ENCODE measurements around the gene TBC1D2. TPM values are rescaled to one million over a fixed set of nuclear protein-coding genes. Genes with fewer than 3 reads are reported as not detected.
"Not testable (repeated sequence)": the region's sequence is repeated elsewhere in the genome, so short reads cannot be mapped to it uniquely, and the experiment has no call there.

TBC1D2 gene
- total RNA-seq, 1 experiment from 2014 or later = 0.97 TPM

DNA sequence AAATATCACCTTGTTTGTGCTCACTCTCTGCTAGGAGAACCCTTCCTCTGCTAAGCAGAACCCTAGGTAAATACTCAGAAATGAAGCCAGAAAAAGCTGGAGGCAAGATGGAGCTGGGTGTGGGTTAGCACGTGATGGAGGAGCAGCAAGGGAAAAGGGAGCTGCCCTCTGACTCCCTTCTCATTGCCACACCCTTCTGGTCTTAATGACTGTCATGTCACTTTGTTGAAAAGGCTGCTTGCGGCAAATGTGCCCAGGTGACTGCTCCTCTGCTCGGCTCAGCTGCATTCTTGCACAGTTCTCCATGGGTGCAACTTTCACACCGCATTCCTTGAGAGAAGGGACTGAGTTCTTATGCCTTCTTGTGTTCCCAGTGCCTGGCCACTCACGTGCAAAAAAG lies 36.4 kb upstream of the TBC1D2 start:
- Histone ChIP-seq H3K9me2 (replicated peaks; ENCODE audit: insufficient read depth, low read length) (no peaks in the 10 kb centered on the region), H3K4me1 (ENCODE audit: low read length) (no peaks in the 10 kb centered on the region), H3K4me2 (ENCODE audit: low read depth, low read length, poor library complexity, severe bottlenecking) (no peak overlapping the region), H3K27ac (ENCODE audit: low read length) (no peak overlapping the region), H3K9ac (ENCODE audit: low read length) (no peak overlapping the region), H3K79me2 (ENCODE audit: low read length) (no peaks in the 10 kb centered on the region), H3K9me3 (ENCODE audit: low read length) (no peaks in the 10 kb centered on the region), H3K36me3 (ENCODE audit: insufficient read depth, low read length) (no peaks in the 10 kb centered on the region), H3K27me3 (ENCODE audit: low read length) (no peaks in the 10 kb centered on the region), H3K4me3 (ENCODE audit: low read length) (no peak overlapping the region), H4K20me1 (ENCODE audit: insufficient read depth, low read depth, low read length) (no peaks in the 10 kb centered on the region), H2AFZ (ENCODE audit: low read length) (no peak overlapping the region)
- no peak for DNase-seq

DNA sequence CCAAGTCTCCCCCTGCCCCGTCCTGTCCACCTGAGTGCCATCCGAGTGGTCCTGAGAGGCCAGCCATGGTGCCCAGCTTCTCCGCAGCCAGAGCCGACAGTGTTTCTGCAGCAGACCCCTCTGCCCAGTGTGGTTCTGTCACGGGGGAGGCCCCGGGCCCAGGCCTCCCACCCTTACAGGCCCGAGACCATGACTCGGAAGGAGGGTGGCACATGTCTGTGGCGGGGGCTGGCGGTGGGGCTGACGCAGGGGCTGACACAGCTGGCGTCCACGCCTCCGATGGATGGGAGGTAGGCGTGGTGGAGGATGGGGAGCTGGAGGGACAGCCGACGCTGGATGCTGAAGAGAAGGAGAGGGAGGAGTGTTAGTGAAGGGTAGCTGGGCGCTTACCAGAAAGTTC lies 35.0 kb upstream of the TBC1D2 start:
- no peak overlapping the region for H3K4me2 ChIP-seq (ENCODE audit: low read depth, low read length, poor library complexity, severe bottlenecking)
- no peaks in the 10 kb centered on the region for H4K20me1 ChIP-seq (ENCODE audit: insufficient read depth, low read depth, low read length)
- no peak overlapping the region for H2AFZ ChIP-seq (ENCODE audit: low read length)
- H3K9me2 ChIP-seq (replicated peaks; ENCODE audit: insufficient read depth, low read length) = no peaks in the 10 kb centered on the region
- no peak overlapping the region for H3K27ac ChIP-seq (ENCODE audit: low read length)
- H3K9ac ChIP-seq (ENCODE audit: low read length) = no peak overlapping the region
- no peaks in the 10 kb centered on the region for H3K4me1 ChIP-seq (ENCODE audit: low read length)
- H3K4me3 ChIP-seq (ENCODE audit: low read length) = no peak overlapping the region
- H3K27me3 ChIP-seq (ENCODE audit: low read length) = no peaks in the 10 kb centered on the region
- DNase-seq = no peak
- no peaks in the 10 kb centered on the region for H3K79me2 ChIP-seq (ENCODE audit: low read length)
- H3K9me3 ChIP-seq (ENCODE audit: low read length) = no peaks in the 10 kb centered on the region
- H3K36me3 ChIP-seq (ENCODE audit: insufficient read depth, low read length) = no peaks in the 10 kb centered on the region

DNA sequence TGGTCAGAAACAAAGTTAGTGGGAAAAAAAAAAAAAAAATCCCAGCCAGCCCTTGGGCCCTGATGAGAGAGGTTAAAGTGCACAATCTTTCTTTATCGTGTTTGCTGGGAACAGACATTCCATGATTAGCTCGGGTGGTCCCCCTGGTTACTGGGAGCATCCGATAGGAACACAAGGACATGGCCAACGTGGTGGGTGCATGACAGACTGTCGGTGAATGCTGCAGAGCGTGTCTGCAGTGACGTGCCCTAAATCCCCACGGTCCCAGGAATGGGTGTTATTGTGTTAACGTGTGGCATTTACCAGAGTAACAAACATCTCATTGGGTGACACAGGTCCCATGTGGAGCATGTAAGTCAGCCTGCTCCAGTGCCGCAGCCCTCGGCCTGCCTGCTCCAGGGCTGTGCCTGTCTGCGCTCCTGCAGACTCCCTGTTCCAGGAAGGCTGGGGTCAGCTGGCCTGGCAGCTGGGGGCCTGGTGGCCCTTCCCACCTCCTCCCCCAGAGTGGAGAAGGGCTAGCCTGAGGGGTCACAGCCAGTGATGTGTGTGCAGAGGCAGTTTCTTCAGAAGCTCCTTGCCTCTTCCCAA lies 34.3 kb upstream of the TBC1D2 start:
- Histone ChIP-seq H2AFZ (ENCODE audit: low read length) (no peak overlapping the region), H3K9ac (ENCODE audit: low read length) (no peak overlapping the region), H3K4me1 (ENCODE audit: low read length) (no peaks in the 10 kb centered on the region), H3K4me3 (ENCODE audit: low read length) (no peak overlapping the region), H3K9me3 (ENCODE audit: low read length) (no peaks in the 10 kb centered on the region), H3K27ac (ENCODE audit: low read length) (no peak overlapping the region), H3K36me3 (ENCODE audit: insufficient read depth, low read length) (no peaks in the 10 kb centered on the region), H3K4me2 (ENCODE audit: low read depth, low read length, poor library complexity, severe bottlenecking) (no peak overlapping the region), H3K27me3 (ENCODE audit: low read length) (no peaks in the 10 kb centered on the region), H3K79me2 (ENCODE audit: low read length) (no peaks in the 10 kb centered on the region), H4K20me1 (ENCODE audit: insufficient read depth, low read depth, low read length) (no peaks in the 10 kb centered on the region), H3K9me2 (replicated peaks; ENCODE audit: insufficient read depth, low read length) (no peaks in the 10 kb centered on the region)
- DNase-seq = no peak

DNA sequence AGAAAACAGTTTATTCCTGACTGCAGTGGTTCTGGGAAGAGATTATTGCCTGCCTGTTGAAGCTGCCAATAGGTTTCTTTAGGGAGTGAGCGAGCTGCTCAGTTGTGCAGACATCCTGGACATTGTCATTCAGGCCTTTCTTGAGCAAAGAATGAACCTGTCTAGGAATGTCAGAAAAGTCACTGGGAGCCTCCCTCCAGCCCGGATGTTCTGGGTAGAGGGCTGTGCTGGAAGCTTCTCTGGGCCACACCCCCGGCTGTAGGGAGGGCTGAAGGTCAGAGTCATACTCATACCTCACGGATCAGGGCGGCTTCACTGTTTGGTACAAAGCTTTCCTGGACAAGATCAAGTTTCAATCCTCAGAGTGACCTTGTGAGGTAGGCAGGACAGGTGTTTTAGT lies 33.4 kb upstream of the TBC1D2 start:
- Histone ChIP-seq H3K36me3 (ENCODE audit: insufficient read depth, low read length) (no peaks in the 10 kb centered on the region), H4K20me1 (ENCODE audit: insufficient read depth, low read depth, low read length) (no peaks in the 10 kb centered on the region), H3K4me1 (ENCODE audit: low read length) (no peaks in the 10 kb centered on the region), H3K79me2 (ENCODE audit: low read length) (no peaks in the 10 kb centered on the region), H3K9me2 (replicated peaks; ENCODE audit: insufficient read depth, low read length) (no peaks in the 10 kb centered on the region), H3K9me3 (ENCODE audit: low read length) (no peaks in the 10 kb centered on the region), H3K4me2 (ENCODE audit: low read depth, low read length, poor library complexity, severe bottlenecking) (no peak overlapping the region), H3K4me3 (ENCODE audit: low read length) (no peak overlapping the region), H3K27ac (ENCODE audit: low read length) (no peak overlapping the region), H3K9ac (ENCODE audit: low read length) (no peak overlapping the region), H2AFZ (ENCODE audit: low read length) (no peak overlapping the region), H3K27me3 (ENCODE audit: low read length) (no peaks in the 10 kb centered on the region)
- DNase-seq = no peak

DNA sequence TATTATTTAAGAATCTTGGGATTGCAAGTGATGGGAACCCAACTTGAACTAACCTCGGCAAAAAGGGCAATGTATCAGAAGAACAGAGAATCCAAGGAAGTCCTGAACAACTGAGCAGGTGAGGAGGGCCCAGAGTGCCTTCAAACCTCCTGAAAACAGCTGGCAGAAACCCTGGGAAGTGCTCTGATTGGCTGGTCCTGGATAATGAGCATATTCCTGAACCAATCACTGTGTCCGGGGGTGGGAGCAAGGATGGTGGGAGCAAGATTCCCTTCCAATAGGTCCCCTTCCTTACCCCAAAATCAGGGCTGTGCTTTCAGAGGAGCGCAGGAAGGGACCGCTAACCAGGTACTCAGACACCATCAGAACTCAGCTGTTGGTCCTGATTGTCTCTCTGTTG lies 31.9 kb upstream of the TBC1D2 start:
- no peaks in the 10 kb centered on the region for H3K4me1 ChIP-seq (ENCODE audit: low read length)
- no peaks in the 10 kb centered on the region for H3K79me2 ChIP-seq (ENCODE audit: low read length)
- no peak overlapping the region for H3K4me2 ChIP-seq (ENCODE audit: low read depth, low read length, poor library complexity, severe bottlenecking)
- H4K20me1 ChIP-seq (ENCODE audit: insufficient read depth, low read depth, low read length) = no peaks in the 10 kb centered on the region
- H3K27me3 ChIP-seq (ENCODE audit: low read length) = no peaks in the 10 kb centered on the region
- no peak overlapping the region for H3K27ac ChIP-seq (ENCODE audit: low read length)
- H3K9ac ChIP-seq (ENCODE audit: low read length) = no peak overlapping the region
- no peaks in the 10 kb centered on the region for H3K36me3 ChIP-seq (ENCODE audit: insufficient read depth, low read length)
- no peak for DNase-seq
- H3K9me2 ChIP-seq (replicated peaks; ENCODE audit: insufficient read depth, low read length) = no peaks in the 10 kb centered on the region
- no peaks in the 10 kb centered on the region for H3K9me3 ChIP-seq (ENCODE audit: low read length)
- no peak overlapping the region for H2AFZ ChIP-seq (ENCODE audit: low read length)
- H3K4me3 ChIP-seq (ENCODE audit: low read length) = no peak overlapping the region

DNA sequence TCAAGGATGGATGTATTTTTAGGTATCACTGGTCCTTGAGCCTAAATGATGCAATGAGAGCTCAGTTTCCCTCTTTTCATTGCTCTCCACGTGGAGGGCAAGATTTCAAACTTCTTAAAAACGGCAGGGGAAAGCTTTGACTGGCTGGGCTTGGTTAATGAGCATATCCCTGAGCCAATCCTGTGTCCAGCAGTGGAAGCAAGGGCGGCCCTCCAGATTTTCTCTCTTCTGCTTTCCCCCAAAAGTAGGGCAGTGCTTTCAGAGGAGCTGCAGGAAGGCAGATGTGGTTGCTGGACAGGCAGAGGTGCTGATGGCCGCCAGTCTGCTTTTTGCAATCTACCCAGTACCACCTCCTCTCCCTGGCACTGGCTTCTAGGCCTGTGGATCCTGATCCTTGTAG lies 30.0 kb upstream of the TBC1D2 start:
- H3K4me1 ChIP-seq (ENCODE audit: low read length) = no peaks in the 10 kb centered on the region
- no peak overlapping the region for H2AFZ ChIP-seq (ENCODE audit: low read length)
- H3K36me3 ChIP-seq (ENCODE audit: insufficient read depth, low read length) = no peaks in the 10 kb centered on the region

DNA sequence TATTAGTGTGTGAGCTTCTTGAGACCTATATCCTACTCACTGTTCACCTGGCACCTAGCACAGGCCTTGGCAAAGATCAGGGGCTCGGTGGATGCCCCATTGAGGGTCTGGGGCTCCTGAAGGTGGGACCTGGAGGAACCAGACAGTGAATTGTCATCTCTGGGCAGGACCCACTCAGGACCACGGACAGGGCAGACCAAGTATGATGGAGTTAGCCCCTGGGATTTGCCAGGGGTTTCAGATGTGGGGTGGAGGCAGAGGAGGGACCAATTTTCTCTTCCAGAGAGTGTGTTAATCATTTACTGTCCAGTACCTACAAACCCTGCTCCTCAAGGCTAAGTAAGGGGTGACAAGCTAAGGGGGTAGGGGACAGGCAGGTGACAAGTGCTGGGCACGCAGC lies 29.3 kb upstream of the TBC1D2 start:
- DNase-seq = no peak
- Histone ChIP-seq H3K36me3 (ENCODE audit: insufficient read depth, low read length) (no peaks in the 10 kb centered on the region), H3K4me1 (ENCODE audit: low read length) (no peaks in the 10 kb centered on the region), H3K9me2 (replicated peaks; ENCODE audit: insufficient read depth, low read length) (no peaks in the 10 kb centered on the region), H2AFZ (ENCODE audit: low read length) (no peak overlapping the region), H3K9ac (ENCODE audit: low read length) (no peak overlapping the region), H3K4me2 (ENCODE audit: low read depth, low read length, poor library complexity, severe bottlenecking) (no peak overlapping the region), H3K4me3 (ENCODE audit: low read length) (no peak overlapping the region), H3K9me3 (ENCODE audit: low read length) (no peaks in the 10 kb centered on the region), H3K27ac (ENCODE audit: low read length) (no peak overlapping the region), H4K20me1 (ENCODE audit: insufficient read depth, low read depth, low read length) (no peaks in the 10 kb centered on the region), H3K27me3 (ENCODE audit: low read length) (no peaks in the 10 kb centered on the region), H3K79me2 (ENCODE audit: low read length) (no peaks in the 10 kb centered on the region)

More for the DNA sequence above, 30.0 kb upstream of the TBC1D2 start:
- Histone ChIP-seq H3K27ac (ENCODE audit: low read length) (no peak overlapping the region), H3K9ac (ENCODE audit: low read length) (no peak overlapping the region), H3K27me3 (ENCODE audit: low read length) (no peaks in the 10 kb centered on the region), H3K9me3 (ENCODE audit: low read length) (no peaks in the 10 kb centered on the region), H3K79me2 (ENCODE audit: low read length) (no peaks in the 10 kb centered on the region), H4K20me1 (ENCODE audit: insufficient read depth, low read depth, low read length) (no peaks in the 10 kb centered on the region), H3K4me3 (ENCODE audit: low read length) (no peak overlapping the region), H3K4me2 (ENCODE audit: low read depth, low read length, poor library complexity, severe bottlenecking) (no peak overlapping the region), H3K9me2 (replicated peaks; ENCODE audit: insufficient read depth, low read length) (no peaks in the 10 kb centered on the region)
- no peak for DNase-seq

DNA sequence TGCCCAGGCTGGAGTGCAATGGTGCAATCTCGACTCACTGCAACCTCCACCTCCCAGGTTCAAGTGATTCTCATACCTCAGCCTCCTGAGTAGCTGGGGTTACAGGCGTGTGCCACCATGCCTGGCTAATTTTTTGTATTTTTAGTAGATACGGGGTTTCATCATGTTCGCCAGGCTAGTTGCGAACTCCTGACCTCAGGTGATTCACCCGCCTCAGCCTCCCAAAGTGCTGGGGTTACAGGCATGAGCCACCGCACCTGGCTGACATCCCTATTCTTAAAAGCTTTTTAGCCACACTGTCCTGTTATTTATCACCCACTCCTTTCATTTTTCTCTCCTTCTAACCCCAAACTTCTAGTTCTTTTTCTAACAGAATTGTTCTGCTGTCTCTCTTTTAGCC lies 27.7 kb upstream of the TBC1D2 start:
- not testable (repeated sequence) for H3K4me1 ChIP-seq (ENCODE audit: low read length); H3K4me2 ChIP-seq (ENCODE audit: low read depth, low read length, poor library complexity, severe bottlenecking); H3K9me3 ChIP-seq (ENCODE audit: low read length); H4K20me1 ChIP-seq (ENCODE audit: insufficient read depth, low read depth, low read length); H3K27me3 ChIP-seq (ENCODE audit: low read length); H3K27ac ChIP-seq (ENCODE audit: low read length); H3K79me2 ChIP-seq (ENCODE audit: low read length); H3K36me3 ChIP-seq (ENCODE audit: insufficient read depth, low read length); DNase-seq; H3K4me3 ChIP-seq (ENCODE audit: low read length); H2AFZ ChIP-seq (ENCODE audit: low read length); H3K9ac ChIP-seq (ENCODE audit: low read length); H3K9me2 ChIP-seq (replicated peaks; ENCODE audit: insufficient read depth, low read length)

DNA sequence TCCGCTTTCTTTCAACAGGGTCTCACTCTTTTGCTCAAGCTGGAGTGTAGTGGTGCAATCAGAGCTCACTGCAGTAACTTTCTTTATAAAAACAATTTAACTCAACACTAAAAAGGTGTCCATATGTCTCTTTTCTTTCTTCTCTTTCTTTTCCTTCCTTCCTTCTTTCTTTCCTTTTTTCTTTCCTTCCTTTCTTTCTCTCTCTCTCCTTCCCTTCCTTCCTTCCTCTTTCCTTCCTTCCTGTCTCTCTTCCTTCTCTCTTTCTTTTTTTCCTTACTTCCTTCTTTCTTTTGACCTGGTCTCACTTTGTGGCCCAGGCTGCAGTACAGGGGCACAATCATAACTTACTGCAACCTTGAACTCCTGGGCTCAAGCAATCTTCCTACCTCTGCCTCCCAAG lies 25.8 kb upstream of the TBC1D2 start:
- no peaks in the 10 kb centered on the region for H3K9me2 ChIP-seq (replicated peaks; ENCODE audit: insufficient read depth, low read length)
- no peak overlapping the region for H3K9ac ChIP-seq (ENCODE audit: low read length)
- DNase-seq = no peak
- H3K27ac ChIP-seq (ENCODE audit: low read length) = no peak overlapping the region
- H2AFZ ChIP-seq (ENCODE audit: low read length) = no peak overlapping the region
- no peaks in the 10 kb centered on the region for H3K4me1 ChIP-seq (ENCODE audit: low read length)
- H3K9me3 ChIP-seq (ENCODE audit: low read length) = no peaks in the 10 kb centered on the region
- H3K79me2 ChIP-seq (ENCODE audit: low read length) = no peaks in the 10 kb centered on the region
- peaks cover 1% of the 10 kb centered on the region; the same call in 1 of the 2 replicates for H3K27me3 ChIP-seq (ENCODE audit: low read length)
- no peak overlapping the region for H3K4me2 ChIP-seq (ENCODE audit: low read depth, low read length, poor library complexity, severe bottlenecking)
- H4K20me1 ChIP-seq (ENCODE audit: insufficient read depth, low read depth, low read length) = no peaks in the 10 kb centered on the region
- no peaks in the 10 kb centered on the region for H3K36me3 ChIP-seq (ENCODE audit: insufficient read depth, low read length)
- H3K4me3 ChIP-seq (ENCODE audit: low read length) = no peak overlapping the region

Data from Karpas-422 (cell line).